ENCODE measurements around the gene CDC37. TPM values are rescaled to one million over a fixed set of nuclear protein-coding genes. Genes with fewer than 3 reads are reported as not detected.

Gene CDC37
- 209 and 248 TPM in 2 replicates for total RNA-seq (2012; rRNA removed)
- polyA plus RNA-seq (2012; rRNA removed), result 629 and 650 TPM in 2 replicates
- 391 and 499 TPM in 2 replicates for polyA plus RNA-seq (2012; cell fraction: cytosol; rRNA removed)
- 1,716 and 1,854 TPM in 2 replicates for polyA plus RNA-seq (2012; cell fraction: nucleus; rRNA removed; ENCODE audit: low replicate concordance)
- Bru-seq, nascent RNA, result percentile 86 among the genes with signal in this experiment
- BruChase-seq, experiment 1, labeled RNA remaining after a 6-hour chase, result percentile 84 among the genes with signal in this experiment
- percentile 74 among the genes with signal in this experiment for BruChase-seq, experiment 2, labeled RNA remaining after a 2-hour chase
- long read RNA-seq, transcript CDC37-209 (7 exons, 1,377 nt), result minor isoform, 23 of 315 reads
- long read RNA-seq, transcript CDC37-201 (8 exons, 1,608 nt), result major isoform, 159 of 315 reads
- long read RNA-seq, partial matches to known transcripts, result 44 of 315 reads
- long read RNA-seq, other reads (novel, unspliced or antisense), result 89 of 315 reads

GRCh38 chr19:10403137-10404021 is at the start of gene CDC37:
Gene CDC37 (minus strand): TSS chr19:10403542. CDS start chr19:10403479, 63 bp downstream.
- Histone ChIP-seq H3K4me2 (ENCODE audit: low read depth, low read length) (peak within 1 kb of the TSS; percentile 98), H4K8ac (ENCODE audit: low read depth in 2 of 2, low read length in 2 of 2) (peak within 1 kb of the TSS; percentile 69 to 95), H3K36me3 (ENCODE audit: control insufficient read depth, insufficient read depth, low read length) (peaks cover 5% of the 10 kb centered on the region), H2AK9ac (replicated peaks; ENCODE audit: low read depth, low read length, poor library complexity) (peak within 1 kb of the TSS; percentile 95), H3K79me1 (ENCODE audit: low read depth in 1 of 2, low read length in 2 of 2) (peaks cover 8 to 32% of the 10 kb centered on the region in 2 experiments; a peak in 3 of 4 replicates), H3K4ac (ENCODE audit: low read depth, low read length) (peak within 1 kb of the TSS; percentile 92), H4K91ac (ENCODE audit: insufficient read depth, low read depth, low read length) (peak within 1 kb of the TSS; percentile 62), H2BK20ac (ENCODE audit: low read depth, low read length) (no peak within 1 kb of the TSS), H3K14ac (replicated peaks; ENCODE audit: low read depth, low read length) (peak within 1 kb of the TSS; percentile 96), H2BK15ac (ENCODE audit: low read depth, low read length) (0 out of 3 replicates have a peak within 1 kb of the TSS, but pooled peaks have one; percentile 41), H3K4me3 (ENCODE audit: insufficient read depth, low read depth, low read length) (peak within 1 kb of the TSS; percentile 98), H3K23ac (ENCODE audit: low read depth, low read length) (peak within 1 kb of the TSS; percentile 96), H3K18ac (ENCODE audit: low read depth, low read length) (0 out of 2 replicates have a peak within 1 kb of the TSS, but pooled peaks have one; percentile 36), H3K27ac (ENCODE audit: insufficient read depth, low read length) (peak within 1 kb of the TSS; percentile 95), H4K20me1 (ENCODE audit: insufficient read depth, low read length) (peaks cover 41% of the 10 kb centered on the region), H2AK5ac (ENCODE audit: low read depth, low read length) (peak within 1 kb of the TSS; percentile 95), H3K9me3 (ENCODE audit: control insufficient read depth, insufficient read depth, low read length) (no peaks in the 10 kb centered on the region), H3K9me1 (ENCODE audit: insufficient read depth, low read length) (no peaks in the 10 kb centered on the region), H3K4me1 (ENCODE audit: control insufficient read depth, insufficient read depth, low read length) (peaks cover 4% of the 10 kb centered on the region), H3K9ac (ENCODE audit: low read depth, low read length) (peak within 1 kb of the TSS; percentile 95), H2BK5ac (ENCODE audit: low read depth, low read length, poor library complexity, severe bottlenecking) (peak within 1 kb of the TSS; percentile 64), H4K5ac (ENCODE audit: low read depth, low read length) (peak within 1 kb of the TSS; percentile 77), H3K56ac (ENCODE audit: extremely low read depth, insufficient read depth, low read length) (peak within 1 kb of the TSS; percentile 64), H3K27me3 (ENCODE audit: control insufficient read depth, insufficient read depth, low read length) (no peaks in the 10 kb centered on the region), H2BK120ac (ENCODE audit: low read depth, low read length) (no peak within 1 kb of the TSS; the same call in 1 of the 2 replicates), H2AFZ (replicated peaks; ENCODE audit: low read length, poor library complexity) (peak within 1 kb of the TSS; percentile 100)
- POLR2A ChIA-PET (ENCODE audit: unreplicated experiment), result no interaction called here
- TSS peak; percentile 65 for BruUV-seq (replicated peaks)
- in situ Hi-C loops (cut with MboI; ENCODE audit: low sequenced_read_pairs), result no loop called here
- dilution Hi-C loops (cut with HindIII; ENCODE audit: low sequenced_read_pairs, unreplicated experiment), result no loop called here
- intact Hi-C loops (cut with micrococcal nuclease), result loop anchor here (1.0 to 10.0 kb wide), 2 partner anchors 21 to 291 kb away; no protein-coding TSS in a partner anchor
- TF ChIP-seq MXI1 (IDR thresholded peaks at IDR 0.05; ENCODE audit: borderline replicate concordance, low read depth, low read length) (peak; percentile 85), CEBPB (IDR thresholded peaks at IDR 0.05; ENCODE audit: low read depth, low read length) (no peak), POLR2A (IDR thresholded peaks at IDR 0.05; ENCODE audit: low read depth, low read length) (peak; percentile 98), MAZ (IDR thresholded peaks at IDR 0.05; ENCODE audit: borderline replicate concordance, low read depth, low read length) (peak; percentile 84), CHD1 (IDR thresholded peaks at IDR 0.05; ENCODE audit: low read depth, low read length) (peak; percentile 82; the same call in 1 of the 2 replicates)
- ATAC-seq (ENCODE audit: low read depth) (peak; percentile 79), DNase-seq (peak; percentile 97)
- 1% methylated on average over 13 of the region's 69 CpGs; no CpG with 5 or more reads in 1 of the 2 experiments for whole genome bisulfite sequencing, 2 experiments (ENCODE audit: extremely low coverage in 2 of 2, insufficient read length in 1 of 2)
- CTCF ChIA-PET, result interaction anchor here (0.5 to 5.9 kb wide), 7 partner anchors 12 to 296 kb away, joined by 3 to 37 read pairs (median 3); no protein-coding TSS in a partner anchor

All from IMR-90 (cell line).